ENCODE data around the gene CD8B2.
"Not testable (repeated sequence)": the region's sequence is repeated elsewhere in the genome, so short reads cannot be mapped to it uniquely, and the experiment has no call there.

The CD8B2 gene

GRCh38 chr2:106486551-106487385, at the start of gene CD8B2:
Gene CD8B2 (plus strand): TSS chr2:106487364. CDS start chr2:106487427, 63 bp downstream.
- DNase-seq; in situ Hi-C loops (cut with MboI; ENCODE audit: low pct_unique_long_range_greater_than_20kb, low sequenced_read_pairs): not testable (repeated sequence)

DNA sequence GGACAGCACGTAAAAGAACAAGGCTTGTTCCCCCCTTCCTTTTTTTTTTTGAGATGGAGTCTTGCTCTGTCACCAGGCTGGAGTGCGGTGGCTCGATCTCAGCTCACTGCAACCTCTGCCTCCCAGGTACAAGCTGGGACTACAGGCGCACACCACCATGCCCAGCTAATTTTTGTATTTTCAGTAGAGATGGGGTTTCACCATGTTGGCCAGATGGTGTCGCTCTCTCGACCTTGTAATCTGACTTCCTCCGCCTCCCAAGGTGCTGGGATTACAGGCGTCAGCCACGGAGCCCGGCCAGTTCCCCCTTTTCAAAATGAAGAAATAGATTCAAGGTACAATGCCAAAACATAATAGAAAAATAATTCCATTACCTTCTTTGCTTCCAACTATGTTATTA, 25.3 kb upstream of the CD8B2 start:
- DNase-seq = peak; percentile 81
- in situ Hi-C loops (cut with MboI; ENCODE audit: low pct_unique_long_range_greater_than_20kb, low sequenced_read_pairs) = not testable (repeated sequence)

- in situ Hi-C loops (cut with MboI; ENCODE audit: low pct_unique_long_range_greater_than_20kb, low sequenced_read_pairs); DNase-seq: not testable (repeated sequence)
Observed at GRCh38 chr2:106467516-106467915, 19.6 kb upstream of the CD8B2 start.

GRCh38 chr2:106468107-106468506, 19.1 kb upstream of the CD8B2 start, which contains the start of gene RGPD3:
Gene RGPD3 (minus strand): TSS chr2:106468413. CDS start chr2:106468288, 125 bp downstream.
- DNase-seq; in situ Hi-C loops (cut with MboI; ENCODE audit: low pct_unique_long_range_greater_than_20kb, low sequenced_read_pairs): not testable (repeated sequence)

- DNase-seq = not testable (repeated sequence)
Observed at GRCh38 chr2:106470658-106471057, 16.5 kb upstream of the CD8B2 start.

GRCh38 chr2:106477647-106478046, 9.5 kb upstream of the CD8B2 start:
- DNase-seq; in situ Hi-C loops (cut with MboI; ENCODE audit: low pct_unique_long_range_greater_than_20kb, low sequenced_read_pairs): not testable (repeated sequence)

More at GRCh38 chr2:106470658-106471057, 16.5 kb upstream of the CD8B2 start:
- in situ Hi-C loops (cut with MboI; ENCODE audit: low pct_unique_long_range_greater_than_20kb, low sequenced_read_pairs) = not testable (repeated sequence)

DNA sequence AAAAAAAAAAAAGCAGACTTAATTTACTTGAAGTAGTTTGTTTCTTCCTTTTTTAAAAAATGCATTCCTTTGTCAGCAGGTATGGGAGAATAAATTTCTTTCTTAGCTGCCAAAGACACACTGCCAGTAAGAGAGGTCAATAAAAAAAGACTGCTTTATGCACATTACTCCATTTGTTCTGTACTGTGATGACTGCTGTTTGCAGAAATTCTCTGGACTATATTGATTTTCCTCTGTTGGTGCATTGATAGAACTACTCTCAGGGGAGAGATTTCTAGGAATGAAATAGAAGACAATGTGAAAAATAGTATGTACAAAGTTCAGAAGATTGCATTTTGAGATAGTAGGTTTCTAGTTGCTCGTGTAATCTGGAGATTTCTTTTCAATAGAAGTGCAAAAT, 7.6 kb upstream of the CD8B2 start:
- in situ Hi-C loops (cut with MboI; ENCODE audit: low pct_unique_long_range_greater_than_20kb, low sequenced_read_pairs); DNase-seq: not testable (repeated sequence)

DNA sequence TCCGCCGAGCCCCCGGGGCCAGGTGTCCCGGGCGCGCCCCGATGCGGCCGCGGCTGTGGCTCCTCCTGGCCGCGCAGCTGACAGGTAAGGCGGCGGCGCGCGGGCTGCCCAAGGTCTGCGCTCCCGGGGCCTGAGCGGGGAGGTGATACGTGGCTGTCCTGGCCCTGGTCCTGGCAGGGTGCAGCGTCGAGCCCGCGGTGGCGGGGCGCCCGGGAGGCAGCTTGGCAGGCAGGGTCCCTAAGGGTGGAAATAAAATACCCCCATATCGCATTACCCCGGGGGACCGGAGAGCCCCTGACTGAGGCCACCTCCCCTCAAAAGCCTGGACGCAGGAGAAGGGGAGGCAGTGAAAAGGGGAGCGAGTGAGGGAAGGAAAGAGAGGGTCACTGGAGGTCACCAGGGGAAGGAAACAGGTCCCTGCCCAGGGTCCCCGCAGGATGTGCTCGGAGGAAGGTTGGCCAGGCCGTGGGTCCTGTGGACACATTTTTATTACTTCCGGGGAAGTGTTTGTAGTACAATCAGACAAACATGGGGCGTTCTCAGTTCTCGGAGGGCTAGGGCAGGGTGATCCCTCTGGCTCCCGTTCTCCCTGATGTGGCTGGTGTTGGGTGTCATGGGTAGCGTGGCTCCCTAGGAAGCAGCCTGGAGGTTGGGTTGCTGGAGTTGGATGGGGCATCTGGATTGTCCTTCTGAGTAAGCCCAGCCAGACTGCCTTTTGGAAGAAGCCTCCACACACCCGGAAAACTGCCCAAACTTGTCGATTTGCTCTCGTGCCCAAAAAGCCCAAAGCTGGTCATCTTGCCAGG, 425 bp downstream of the CD8B2 start:
- in situ Hi-C loops (cut with MboI; ENCODE audit: low pct_unique_long_range_greater_than_20kb, low sequenced_read_pairs) = not testable (repeated sequence)
- DNase-seq = peak; percentile 50

GRCh38 chr2:106489701-106490100, 2.5 kb downstream of the CD8B2 start:
- DNase-seq; in situ Hi-C loops (cut with MboI; ENCODE audit: low pct_unique_long_range_greater_than_20kb, low sequenced_read_pairs): not testable (repeated sequence)

GRCh38 chr2:106492399-106492798, 5.2 kb downstream of the CD8B2 start:
- peak; percentile 27 for DNase-seq
- in situ Hi-C loops (cut with MboI; ENCODE audit: low pct_unique_long_range_greater_than_20kb, low sequenced_read_pairs) = not testable (repeated sequence)

DNA sequence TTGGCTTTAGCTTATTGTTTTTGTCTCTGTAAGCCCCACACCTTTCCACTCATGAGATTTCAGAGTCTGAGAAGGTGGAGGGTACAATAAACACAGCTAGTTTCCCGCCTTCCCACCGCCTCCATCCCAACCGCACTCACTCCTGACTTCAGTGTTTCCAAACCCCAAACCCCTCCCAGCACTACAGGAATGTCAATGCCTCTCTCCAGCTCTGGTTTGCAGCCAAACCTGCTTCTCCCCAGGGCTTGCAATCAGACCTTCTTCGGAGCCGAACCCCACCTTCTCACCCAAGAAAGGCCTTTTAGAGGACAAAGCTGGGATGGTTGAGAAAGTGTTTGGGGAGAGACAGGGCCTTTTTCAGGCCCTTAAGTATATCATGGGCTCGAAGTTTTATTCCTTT, 5.7 kb downstream of the CD8B2 start:
- in situ Hi-C loops (cut with MboI; ENCODE audit: low pct_unique_long_range_greater_than_20kb, low sequenced_read_pairs); DNase-seq: not testable (repeated sequence)

- DNase-seq; in situ Hi-C loops (cut with MboI; ENCODE audit: low pct_unique_long_range_greater_than_20kb, low sequenced_read_pairs): not testable (repeated sequence)
Observed at GRCh38 chr2:106498549-106498948, 11.4 kb downstream of the CD8B2 start.

GRCh38 chr2:106500350-106500749, 13.2 kb downstream of the CD8B2 start:
- in situ Hi-C loops (cut with MboI; ENCODE audit: low pct_unique_long_range_greater_than_20kb, low sequenced_read_pairs); DNase-seq: not testable (repeated sequence)

GRCh38 chr2:106502351-106502750, 15.2 kb downstream of the CD8B2 start:
- DNase-seq; in situ Hi-C loops (cut with MboI; ENCODE audit: low pct_unique_long_range_greater_than_20kb, low sequenced_read_pairs): not testable (repeated sequence)

GRCh38 chr2:106504192-106504591, 17.0 kb downstream of the CD8B2 start:
- in situ Hi-C loops (cut with MboI; ENCODE audit: low pct_unique_long_range_greater_than_20kb, low sequenced_read_pairs); DNase-seq: not testable (repeated sequence)

GRCh38 chr2:106504787-106505186, 17.6 kb downstream of the CD8B2 start:
- DNase-seq; in situ Hi-C loops (cut with MboI; ENCODE audit: low pct_unique_long_range_greater_than_20kb, low sequenced_read_pairs): not testable (repeated sequence)

DNA sequence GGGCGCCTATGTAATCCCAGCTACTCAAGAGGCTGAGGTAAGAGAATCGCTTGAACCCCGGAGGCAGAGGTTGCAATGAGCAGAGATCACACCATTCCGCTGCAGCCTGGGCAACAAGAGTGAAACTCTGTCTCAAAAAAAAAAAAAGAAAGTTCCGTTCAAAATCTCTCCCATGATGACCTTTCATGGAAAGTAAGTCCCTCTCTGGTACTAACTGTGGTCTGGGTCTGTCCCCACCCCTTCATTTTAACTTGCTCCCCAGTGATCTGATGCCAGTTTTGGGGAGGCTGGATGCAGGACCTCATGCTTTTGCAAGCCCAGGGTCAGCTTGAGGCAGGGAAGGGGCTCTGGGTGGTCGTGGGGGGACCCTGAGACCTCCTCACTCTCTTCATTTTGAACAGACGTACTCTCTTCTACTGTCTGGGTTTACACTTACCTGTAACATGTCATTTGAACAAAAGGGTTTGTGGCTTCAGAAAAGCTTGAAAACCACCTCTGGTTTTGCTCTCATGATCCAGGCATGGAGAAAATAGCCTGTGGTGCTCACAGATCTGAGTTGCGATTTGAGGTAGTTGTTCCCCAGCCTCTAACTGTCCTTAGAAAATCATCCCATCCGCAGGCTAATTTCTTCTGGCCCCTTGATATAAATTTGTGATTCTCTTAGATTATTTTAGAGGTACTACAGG, 19.0 kb downstream of the CD8B2 start:
- DNase-seq; in situ Hi-C loops (cut with MboI; ENCODE audit: low pct_unique_long_range_greater_than_20kb, low sequenced_read_pairs): not testable (repeated sequence)

DNA sequence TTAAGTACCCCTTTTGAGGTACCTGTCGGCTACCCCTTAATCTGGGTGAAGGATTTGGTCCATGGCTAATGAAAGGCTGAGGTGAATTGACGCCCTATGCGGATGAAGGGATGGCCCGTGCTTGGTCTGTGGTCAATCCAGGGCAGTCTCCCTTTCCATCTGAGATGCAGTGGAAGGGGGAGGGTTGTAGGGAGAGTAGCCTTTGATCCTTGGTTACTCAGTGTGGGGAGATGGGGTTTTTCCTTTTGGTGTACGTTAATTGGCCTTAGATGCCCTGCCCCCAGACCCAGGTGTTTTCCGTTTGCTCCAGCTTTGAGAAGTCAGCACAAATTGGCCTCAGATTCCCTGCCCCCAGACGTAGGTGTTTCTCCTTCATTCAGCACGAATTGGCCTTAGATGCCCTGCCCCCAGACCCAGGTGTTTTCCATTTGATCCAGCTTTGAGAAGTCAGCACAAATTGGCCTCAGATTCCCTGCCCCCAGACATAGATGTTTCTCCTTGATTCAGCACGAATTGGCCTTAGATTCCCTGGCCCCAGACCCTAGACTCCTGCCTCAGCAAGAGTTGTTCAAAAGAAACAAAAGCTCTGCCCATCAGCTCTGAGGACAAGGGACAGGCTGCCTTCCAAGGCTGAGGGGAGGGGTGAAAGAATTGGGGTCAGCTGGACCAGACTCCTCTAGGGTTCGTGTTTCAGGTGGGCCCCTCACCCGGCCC, 21.7 kb downstream of the CD8B2 start:
- DNase-seq; in situ Hi-C loops (cut with MboI; ENCODE audit: low pct_unique_long_range_greater_than_20kb, low sequenced_read_pairs): not testable (repeated sequence)

Measured in KBM-7 (cell line).